Neural cell (in vitro differentiated cells): ENCODE measurements around the gene LIN37. TPM values are rescaled to one million over a fixed set of nuclear protein-coding genes. Genes with fewer than 3 reads are reported as not detected.

Experiments
- H2AFZ ChIP-seq: fragments of 200-600, 300-800 bp; sonication (generic), shearing (Covaris generic); 2 replicates; pipeline ENCODE4 v1.6.0; 2014; ENCODE audit warnings: low read depth, mild to moderate bottlenecking, antibody characterized with exemption, low read length, moderate library complexity
- H3F3A ChIP-seq: fragments of 200-600 bp; shearing (Covaris generic); 2 replicates; pipeline ENCODE4 v1.6.1; 2016; ENCODE audit warnings: mild to moderate bottlenecking, moderate library complexity, mixed read lengths, antibody characterized with exemption, low read length; ENCODE audit not compliant: insufficient read depth, poor library complexity, severe bottlenecking
- H3K27ac ChIP-seq: fragments of 200-600, 300-800 bp; sonication (generic), shearing (Covaris generic); 2 replicates; pipeline ENCODE4 v1.5.1; 2014; ENCODE audit warnings: mild to moderate bottlenecking, low read length, moderate library complexity
- H3K27me3 ChIP-seq: fragments of 300-800, 200-600 bp; sonication (generic), shearing (Covaris generic); 2 replicates; pipeline ENCODE4 v1.6.0; 2014; ENCODE audit warnings: mild to moderate bottlenecking, low read depth, low read length, moderate library complexity; ENCODE audit not compliant: insufficient read depth
- H3K36me3 ChIP-seq: fragments of 300-800, 200-600 bp; sonication (generic), shearing (Covaris generic); 2 replicates; pipeline ENCODE4 v1.5.1; 2014; ENCODE audit warnings: mild to moderate bottlenecking, antibody characterized with exemption, low read length, moderate library complexity; ENCODE audit not compliant: insufficient read depth
- H3K4me2 ChIP-seq: fragments of 300-800, 200-600 bp; sonication (generic), shearing (Covaris generic); 2 replicates; pipeline ENCODE4 v1.6.0; 2014; ENCODE audit warnings: mild to moderate bottlenecking, low read length
- H3K4me3 ChIP-seq: fragments of 300-800, 200-600 bp; sonication (generic), shearing (Covaris generic); 2 replicates; pipeline ENCODE4 v1.5.1; 2014; ENCODE audit warnings: mild to moderate bottlenecking, low read length, moderate library complexity
- H3K79me2 ChIP-seq: fragments of 200-600 bp; shearing (Covaris generic); replicated peaks from 2 replicates; pipeline ENCODE4 v1.6.0; 2014; ENCODE audit warnings: mild to moderate bottlenecking, low read length, moderate library complexity; ENCODE audit not compliant: insufficient read depth
- H3K9ac ChIP-seq: fragments of 300-800, 200-600 bp; sonication (generic), shearing (Covaris generic); 2 replicates; pipeline ENCODE4 v1.6.1; 2016; ENCODE audit warnings: mild to moderate bottlenecking, low read length, mixed read lengths
- H3K9me2 ChIP-seq: fragments of 200-600 bp; shearing (Covaris generic); 2 replicates; pipeline ENCODE4 v1.6.1; 2016; ENCODE audit warnings: mild to moderate bottlenecking, low read length, mixed read lengths; ENCODE audit not compliant: insufficient read depth
- H3K9me3 ChIP-seq: fragments of 200-600, 300-800 bp; sonication (generic), shearing (Covaris generic); 2 replicates; pipeline ENCODE4 v1.6.1; 2016; ENCODE audit warnings: mild to moderate bottlenecking, mixed run types, low read length, moderate library complexity, mixed read lengths
- H4K20me1 ChIP-seq: fragments of 200-600 bp; shearing (Covaris generic); 2 replicates; pipeline ENCODE4 v1.6.1; 2016; ENCODE audit warnings: mild to moderate bottlenecking, mixed run types; ENCODE audit not compliant: insufficient read depth
- EP300 ChIP-seq: fragments of 450-650 bp; conservative IDR thresholded peaks from 2 replicates; pipeline ENCODE4 v1.6.1; 2014; ENCODE audit warnings: antibody characterized with exemption, mild to moderate bottlenecking, moderate library complexity; ENCODE audit not compliant: poor library complexity, severe bottlenecking
- EZH2 ChIP-seq: fragments of 200-600, 300-800 bp; shearing (Covaris generic), sonication (generic); IDR thresholded peaks from 2 replicates; pipeline ENCODE4 v1.6.1; 2014; ENCODE audit warnings: antibody characterized with exemption, low read length, borderline replicate concordance, mild to moderate bottlenecking; ENCODE audit not compliant: insufficient read depth, poor library complexity, severe bottlenecking
- MXI1 ChIP-seq: fragments of 450-650 bp; conservative IDR thresholded peaks from 2 replicates; pipeline ENCODE4 v1.6.1; 2014; ENCODE audit warnings: antibody characterized with exemption, mild to moderate bottlenecking; ENCODE audit not compliant: poor library complexity, severe bottlenecking
- POLR2AphosphoS5 ChIP-seq: IDR thresholded peaks from 2 replicates; pipeline ENCODE4 v1.6.1; 2012
- RAD21 ChIP-seq: fragments of 450-650 bp; conservative IDR thresholded peaks from 2 replicates; pipeline ENCODE4 v1.6.1; 2014; ENCODE audit warnings: antibody characterized with exemption, mild to moderate bottlenecking, moderate library complexity
- SMC3 ChIP-seq: fragments of 450-650 bp; conservative IDR thresholded peaks from 2 replicates; pipeline ENCODE4 v1.6.1; 2014; ENCODE audit warnings: antibody characterized with exemption, mild to moderate bottlenecking, moderate library complexity; ENCODE audit not compliant: poor library complexity
- TAF1 ChIP-seq: IDR thresholded peaks from 2 replicates; pipeline ENCODE4 v1.6.1; 2012; ENCODE audit warnings: low read depth
- polyA plus RNA-seq: library from polyadenylated mRNA; depleted of rRNA; stranded (reverse); fragments of >200 nt; gene quantifications from 2 replicates; pipeline ENCODE4 v1.2.3, GENCODE V29; 2014
- TF ChIP-seq, protein P1 (sequence below): fragments of 450-650 bp; IDR thresholded peaks from 2 replicates; pipeline ENCODE4 v1.5.1; 2014; ENCODE audit warnings: antibody characterized with exemption, mild to moderate bottlenecking, moderate library complexity; ENCODE audit not compliant: poor library complexity, severe bottlenecking
- TF ChIP-seq, protein P2 (sequence below): IDR thresholded peaks from 2 replicates; pipeline ENCODE4 v1.6.1; 2012; ENCODE audit warnings: borderline replicate concordance

The LIN37 gene
- polyA plus RNA-seq, 1 donor from 2014 or later: 25.7 TPM

DNA sequence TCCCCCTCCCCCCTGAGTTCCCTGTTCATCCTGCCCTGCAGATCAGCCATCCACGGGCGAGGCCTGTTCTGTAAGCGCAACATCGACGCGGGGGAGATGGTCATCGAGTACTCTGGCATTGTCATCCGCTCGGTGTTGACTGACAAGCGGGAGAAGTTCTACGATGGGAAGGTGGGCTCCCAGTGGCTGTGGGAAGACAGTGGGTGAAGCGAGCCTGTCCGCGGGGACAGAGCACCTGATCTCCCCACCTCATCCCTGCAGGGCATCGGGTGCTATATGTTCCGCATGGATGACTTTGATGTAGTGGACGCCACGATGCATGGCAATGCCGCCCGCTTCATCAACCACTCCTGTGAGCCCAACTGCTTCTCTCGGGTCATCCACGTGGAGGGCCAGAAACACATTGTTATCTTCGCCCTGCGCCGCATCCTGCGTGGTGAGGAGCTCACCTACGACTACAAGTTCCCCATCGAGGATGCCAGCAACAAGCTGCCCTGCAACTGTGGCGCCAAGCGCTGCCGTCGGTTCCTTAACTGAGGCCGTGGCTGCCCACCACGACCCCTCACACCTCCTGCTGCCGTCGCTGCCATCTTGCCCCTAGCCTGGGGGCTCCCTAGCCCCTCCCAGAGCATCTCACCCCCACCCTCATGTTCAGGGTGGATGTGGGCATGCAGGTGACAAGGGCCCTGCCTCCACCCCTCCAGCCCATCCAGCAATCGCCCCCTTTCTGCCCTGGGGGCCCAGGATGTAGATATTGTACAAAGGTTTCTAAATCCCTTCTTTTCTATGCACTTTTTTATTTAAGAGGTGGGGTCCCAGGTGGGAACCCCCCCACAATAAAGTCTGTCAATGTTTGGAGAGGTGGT lies 10.1 kb upstream of the LIN37 start:
- Histone ChIP-seq H3K4me2 (no peak overlapping the region), H3K9ac (no peak overlapping the region), H3K79me2 (no peaks in the 10 kb centered on the region), H3K27me3 (no peaks in the 10 kb centered on the region), H3K36me3 (no peaks in the 10 kb centered on the region), H3K4me3 (no peak overlapping the region), H3F3A (no peaks in the 10 kb centered on the region), H2AFZ (no peak overlapping the region), H4K20me1 (no peaks in the 10 kb centered on the region), H3K9me2 (no peaks in the 10 kb centered on the region), H3K9me3 (no peaks in the 10 kb centered on the region), H3K27ac (no peak overlapping the region)
- TF ChIP-seq POLR2AphosphoS5 (no peak), EZH2 (no peak), SMC3 (no peak), EP300 (no peak), RAD21 (no peak), MXI1 (no peak), TAF1 (no peak)
- TF ChIP-seq, protein P1, sequence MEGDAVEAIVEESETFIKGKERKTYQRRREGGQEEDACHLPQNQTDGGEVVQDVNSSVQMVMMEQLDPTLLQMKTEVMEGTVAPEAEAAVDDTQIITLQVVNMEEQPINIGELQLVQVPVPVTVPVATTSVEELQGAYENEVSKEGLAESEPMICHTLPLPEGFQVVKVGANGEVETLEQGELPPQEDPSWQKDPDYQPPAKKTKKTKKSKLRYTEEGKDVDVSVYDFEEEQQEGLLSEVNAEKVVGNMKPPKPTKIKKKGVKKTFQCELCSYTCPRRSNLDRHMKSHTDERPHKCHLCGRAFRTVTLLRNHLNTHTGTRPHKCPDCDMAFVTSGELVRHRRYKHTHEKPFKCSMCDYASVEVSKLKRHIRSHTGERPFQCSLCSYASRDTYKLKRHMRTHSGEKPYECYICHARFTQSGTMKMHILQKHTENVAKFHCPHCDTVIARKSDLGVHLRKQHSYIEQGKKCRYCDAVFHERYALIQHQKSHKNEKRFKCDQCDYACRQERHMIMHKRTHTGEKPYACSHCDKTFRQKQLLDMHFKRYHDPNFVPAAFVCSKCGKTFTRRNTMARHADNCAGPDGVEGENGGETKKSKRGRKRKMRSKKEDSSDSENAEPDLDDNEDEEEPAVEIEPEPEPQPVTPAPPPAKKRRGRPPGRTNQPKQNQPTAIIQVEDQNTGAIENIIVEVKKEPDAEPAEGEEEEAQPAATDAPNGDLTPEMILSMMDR: no peak
- TF ChIP-seq, protein P2, sequence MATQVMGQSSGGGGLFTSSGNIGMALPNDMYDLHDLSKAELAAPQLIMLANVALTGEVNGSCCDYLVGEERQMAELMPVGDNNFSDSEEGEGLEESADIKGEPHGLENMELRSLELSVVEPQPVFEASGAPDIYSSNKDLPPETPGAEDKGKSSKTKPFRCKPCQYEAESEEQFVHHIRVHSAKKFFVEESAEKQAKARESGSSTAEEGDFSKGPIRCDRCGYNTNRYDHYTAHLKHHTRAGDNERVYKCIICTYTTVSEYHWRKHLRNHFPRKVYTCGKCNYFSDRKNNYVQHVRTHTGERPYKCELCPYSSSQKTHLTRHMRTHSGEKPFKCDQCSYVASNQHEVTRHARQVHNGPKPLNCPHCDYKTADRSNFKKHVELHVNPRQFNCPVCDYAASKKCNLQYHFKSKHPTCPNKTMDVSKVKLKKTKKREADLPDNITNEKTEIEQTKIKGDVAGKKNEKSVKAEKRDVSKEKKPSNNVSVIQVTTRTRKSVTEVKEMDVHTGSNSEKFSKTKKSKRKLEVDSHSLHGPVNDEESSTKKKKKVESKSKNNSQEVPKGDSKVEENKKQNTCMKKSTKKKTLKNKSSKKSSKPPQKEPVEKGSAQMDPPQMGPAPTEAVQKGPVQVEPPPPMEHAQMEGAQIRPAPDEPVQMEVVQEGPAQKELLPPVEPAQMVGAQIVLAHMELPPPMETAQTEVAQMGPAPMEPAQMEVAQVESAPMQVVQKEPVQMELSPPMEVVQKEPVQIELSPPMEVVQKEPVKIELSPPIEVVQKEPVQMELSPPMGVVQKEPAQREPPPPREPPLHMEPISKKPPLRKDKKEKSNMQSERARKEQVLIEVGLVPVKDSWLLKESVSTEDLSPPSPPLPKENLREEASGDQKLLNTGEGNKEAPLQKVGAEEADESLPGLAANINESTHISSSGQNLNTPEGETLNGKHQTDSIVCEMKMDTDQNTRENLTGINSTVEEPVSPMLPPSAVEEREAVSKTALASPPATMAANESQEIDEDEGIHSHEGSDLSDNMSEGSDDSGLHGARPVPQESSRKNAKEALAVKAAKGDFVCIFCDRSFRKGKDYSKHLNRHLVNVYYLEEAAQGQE: no peak

GRCh38 chr19:35738887-35739229 lies 9.5 kb upstream of the LIN37 start:
- Histone ChIP-seq H4K20me1 (no peaks in the 10 kb centered on the region), H3K4me3 (no peak overlapping the region), H3K4me2 (no peak overlapping the region), H3K36me3 (no peaks in the 10 kb centered on the region), H3K27ac (no peak overlapping the region), H3K9me3 (no peaks in the 10 kb centered on the region), H3K9me2 (no peaks in the 10 kb centered on the region), H3K9ac (no peak overlapping the region), H3F3A (no peaks in the 10 kb centered on the region), H3K79me2 (no peaks in the 10 kb centered on the region), H3K27me3 (no peaks in the 10 kb centered on the region), H2AFZ (no peak overlapping the region)
- TF ChIP-seq SMC3 (no peak), TAF1 (no peak), POLR2AphosphoS5 (no peak)
